Parathyroid adenoma (tissue), 2 donors: ENCODE data around the gene PLSCR4.
A peak's percentile ranks its signal among the peaks of the same experiment; 100 is the strongest.
"Not testable (repeated sequence)": the region's sequence is repeated elsewhere in the genome, so short reads cannot be mapped to it uniquely, and the experiment has no call there.

ENCODE experiments used
- H2AFZ ChIP-seq: fragments of 300-600 bp; sonication (generic); one replicate; pipeline ENCODE4 v1.7.0; 2017; ENCODE audit warnings: antibody characterized with exemption, mild to moderate bottlenecking
- H3K27ac ChIP-seq: fragments of 300-600 bp; sonication (generic); one replicate; pipeline ENCODE4 v1.7.0; 2017
- H3K27me3 ChIP-seq: fragments of 300-600 bp; sonication (generic); one replicate; pipeline ENCODE4 v1.7.0; 2017; ENCODE audit warnings: low read length; ENCODE audit not compliant: control insufficient read depth, insufficient read depth
- H3K36me3 ChIP-seq: fragments of 300-600 bp; sonication (generic); one replicate; pipeline ENCODE4 v1.7.0; 2017; ENCODE audit warnings: low read length; ENCODE audit not compliant: control insufficient read depth, insufficient read depth
- H3K4me1 ChIP-seq: fragments of 300-600 bp; sonication (generic); one replicate; pipeline ENCODE4 v1.7.0; 2017; ENCODE audit warnings: control low read depth
- H3K4me2 ChIP-seq: fragments of 300-600 bp; sonication (generic); one replicate; pipeline ENCODE4 v1.7.0; 2017; ENCODE audit warnings: low read length
- H3K4me3 ChIP-seq: fragments of 300-600 bp; sonication (generic); one replicate; pipeline ENCODE4 v1.7.0; 2017; ENCODE audit warnings: low read depth, low read length
- H3K79me2 ChIP-seq: fragments of 300-600 bp; sonication (generic); one replicate; pipeline ENCODE4 v1.7.0; 2017; ENCODE audit warnings: control low read depth
- H3K9ac ChIP-seq: fragments of 300-600 bp; sonication (generic); one replicate; pipeline ENCODE4 v1.7.0; 2017; ENCODE audit warnings: mild to moderate bottlenecking
- H3K9me3 ChIP-seq: fragments of 300-600 bp; sonication (generic); one replicate; pipeline ENCODE4 v1.7.0; 2017; ENCODE audit warnings: low read length; ENCODE audit not compliant: control insufficient read depth
- TF ChIP-seq, protein P1 (sequence below): fragments of 300-600 bp; sonication (generic); IDR thresholded peaks from one replicate; pipeline ENCODE4 v1.7.0; 2017; ENCODE audit warnings: antibody characterized with exemption, mild to moderate bottlenecking
- donor health status: primary hyperparathyroidism.

The PLSCR4 gene, protein sequence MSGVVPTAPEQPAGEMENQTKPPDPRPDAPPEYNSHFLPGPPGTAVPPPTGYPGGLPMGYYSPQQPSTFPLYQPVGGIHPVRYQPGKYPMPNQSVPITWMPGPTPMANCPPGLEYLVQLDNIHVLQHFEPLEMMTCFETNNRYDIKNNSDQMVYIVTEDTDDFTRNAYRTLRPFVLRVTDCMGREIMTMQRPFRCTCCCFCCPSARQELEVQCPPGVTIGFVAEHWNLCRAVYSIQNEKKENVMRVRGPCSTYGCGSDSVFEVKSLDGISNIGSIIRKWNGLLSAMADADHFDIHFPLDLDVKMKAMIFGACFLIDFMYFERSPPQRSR

GRCh38 chr3:146250449-146251382, at the start of gene PLSCR4:
PLSCR4 (minus strand) TSS chr3:146251105; CDS start chr3:146222071, 29,034 bp downstream.
- Histone ChIP-seq H3K4me2 (peak within 1 kb of the TSS; percentile 96), H3K36me3 (no peaks in the 10 kb centered on the region)

GRCh38 chr3:146293401-146293800, 42.5 kb upstream of the PLSCR4 start:
- not testable (repeated sequence) for H3K4me1 ChIP-seq, H2AFZ ChIP-seq, H3K4me3 ChIP-seq, H3K27me3 ChIP-seq, H3K27ac ChIP-seq, H3K79me2 ChIP-seq, H3K9ac ChIP-seq, H3K36me3 ChIP-seq, H3K9me3 ChIP-seq, H3K4me2 ChIP-seq

More at GRCh38 chr3:146250449-146251382, at the start of gene PLSCR4:
- Histone ChIP-seq H3K9me3 (no peaks in the 10 kb centered on the region), H2AFZ (peak within 1 kb of the TSS; percentile 76), H3K4me3 (peak within 1 kb of the TSS; percentile 73), H3K4me1 (no peaks in the 10 kb centered on the region), H3K27ac (peak within 1 kb of the TSS; percentile 60), H3K27me3 (no peaks in the 10 kb centered on the region), H3K9ac (peak within 1 kb of the TSS; percentile 10), H3K79me2 (no peaks in the 10 kb centered on the region)
- TF ChIP-seq, protein P1, sequence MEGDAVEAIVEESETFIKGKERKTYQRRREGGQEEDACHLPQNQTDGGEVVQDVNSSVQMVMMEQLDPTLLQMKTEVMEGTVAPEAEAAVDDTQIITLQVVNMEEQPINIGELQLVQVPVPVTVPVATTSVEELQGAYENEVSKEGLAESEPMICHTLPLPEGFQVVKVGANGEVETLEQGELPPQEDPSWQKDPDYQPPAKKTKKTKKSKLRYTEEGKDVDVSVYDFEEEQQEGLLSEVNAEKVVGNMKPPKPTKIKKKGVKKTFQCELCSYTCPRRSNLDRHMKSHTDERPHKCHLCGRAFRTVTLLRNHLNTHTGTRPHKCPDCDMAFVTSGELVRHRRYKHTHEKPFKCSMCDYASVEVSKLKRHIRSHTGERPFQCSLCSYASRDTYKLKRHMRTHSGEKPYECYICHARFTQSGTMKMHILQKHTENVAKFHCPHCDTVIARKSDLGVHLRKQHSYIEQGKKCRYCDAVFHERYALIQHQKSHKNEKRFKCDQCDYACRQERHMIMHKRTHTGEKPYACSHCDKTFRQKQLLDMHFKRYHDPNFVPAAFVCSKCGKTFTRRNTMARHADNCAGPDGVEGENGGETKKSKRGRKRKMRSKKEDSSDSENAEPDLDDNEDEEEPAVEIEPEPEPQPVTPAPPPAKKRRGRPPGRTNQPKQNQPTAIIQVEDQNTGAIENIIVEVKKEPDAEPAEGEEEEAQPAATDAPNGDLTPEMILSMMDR, result no peak

DNA sequence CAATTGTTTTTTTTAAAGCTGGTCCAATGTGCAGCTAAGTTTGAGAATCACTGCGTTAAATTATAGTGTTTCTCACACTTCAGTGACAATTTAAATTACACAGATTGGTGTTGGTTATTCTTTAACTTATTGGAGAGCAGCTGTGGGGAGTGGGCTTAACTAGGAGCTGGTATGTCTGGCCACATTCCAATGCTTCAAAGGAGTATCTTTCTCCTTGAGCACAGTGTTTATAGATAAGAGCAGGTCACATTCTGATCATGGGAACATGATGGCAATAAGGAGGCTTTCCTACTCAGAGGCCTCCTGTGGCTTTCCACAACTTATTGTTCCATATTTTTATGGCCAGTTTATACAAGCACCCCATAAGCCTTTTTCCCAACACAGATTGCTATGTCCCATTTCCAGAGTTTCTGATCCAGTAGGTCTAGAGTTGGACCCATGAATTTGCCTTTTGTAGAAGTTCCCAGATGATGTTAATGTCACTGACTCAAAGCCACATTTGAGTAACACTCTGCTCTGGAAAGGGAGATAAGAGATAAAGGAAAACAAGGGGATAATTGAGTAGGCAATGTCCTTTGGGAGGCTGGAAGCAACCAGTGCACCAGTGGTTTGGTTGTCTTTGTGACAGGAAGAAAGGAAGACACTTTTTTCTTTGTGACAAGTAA, 33.0 kb upstream of the PLSCR4 start:
- Histone ChIP-seq H2AFZ (no peak overlapping the region), H3K9me3 (no peaks in the 10 kb centered on the region), H3K4me2 (no peak overlapping the region), H3K27me3 (no peaks in the 10 kb centered on the region), H3K9ac (no peak overlapping the region), H3K4me1 (no peaks in the 10 kb centered on the region), H3K36me3 (no peaks in the 10 kb centered on the region), H3K4me3 (no peak overlapping the region), H3K79me2 (no peaks in the 10 kb centered on the region), H3K27ac (no peak overlapping the region)
- TF ChIP-seq, protein P1, result no peak

- H3K9ac ChIP-seq, result no peak overlapping the region
- no peaks in the 10 kb centered on the region for H3K36me3 ChIP-seq
- no peaks in the 10 kb centered on the region for H3K9me3 ChIP-seq
- H3K27ac ChIP-seq, result no peak overlapping the region
- no peak overlapping the region for H2AFZ ChIP-seq
- TF ChIP-seq, protein P1, result no peak
- H3K4me2 ChIP-seq, result no peak overlapping the region
- H3K4me1 ChIP-seq, result no peaks in the 10 kb centered on the region
- no peaks in the 10 kb centered on the region for H3K27me3 ChIP-seq
- no peaks in the 10 kb centered on the region for H3K79me2 ChIP-seq
- H3K4me3 ChIP-seq, result no peak overlapping the region
Observed at GRCh38 chr3:146280864-146281263, 30.0 kb upstream of the PLSCR4 start.

- Histone ChIP-seq H3K4me2 (no peak overlapping the region), H3K4me3 (no peak overlapping the region), H3K9ac (no peak overlapping the region), H2AFZ (no peak overlapping the region), H3K27ac (no peak overlapping the region), H3K79me2 (no peaks in the 10 kb centered on the region), H3K4me1 (no peaks in the 10 kb centered on the region), H3K36me3 (no peaks in the 10 kb centered on the region), H3K27me3 (no peaks in the 10 kb centered on the region), H3K9me3 (no peaks in the 10 kb centered on the region)
- TF ChIP-seq, protein P1, result no peak
Observed at GRCh38 chr3:146279951-146280350, 29.0 kb upstream of the PLSCR4 start.
